HG02642 (cell line): ENCODE data around the gene UBAP2L.
"Not testable (repeated sequence)": the region's sequence is repeated elsewhere in the genome, so short reads cannot be mapped to it uniquely, and the experiment has no call there.

Source experiments
- ATAC-seq: cut with Tn5 transposase; IDR thresholded peaks from one replicate; pipeline ENCODE4 v1.9.1; 2021; ENCODE audit warnings: mild to moderate bottlenecking; ENCODE audit not compliant: unreplicated experiment, poor library complexity

Gene UBAP2L

GRCh38 chr1:154198756-154199562 lies 21.8 kb upstream of the UBAP2L start:
- ATAC-seq: no peak

- ATAC-seq: no peak
Observed at GRCh38 chr1:154199563-154199879, 21.2 kb upstream of the UBAP2L start.

GRCh38 chr1:154205778-154206177 lies 15.0 kb upstream of the UBAP2L start:
- not testable (repeated sequence) for ATAC-seq

- no peak for ATAC-seq
Observed at GRCh38 chr1:154206196-154206595, 14.6 kb upstream of the UBAP2L start, which contains the start of gene CFAP141. TSS of gene CFAP141 (minus strand) at chr1:154206333. CDS start at chr1:154206307, 26 bp downstream.

- no peak for ATAC-seq
Observed at GRCh38 chr1:154207262-154207661, 13.5 kb upstream of the UBAP2L start.

- ATAC-seq: no peak
Observed at GRCh38 chr1:154208677-154209388, 11.9 kb upstream of the UBAP2L start.

GRCh38 chr1:154212083-154212482 lies 8.7 kb upstream of the UBAP2L start:
- ATAC-seq: no peak

GRCh38 chr1:154213274-154213673 lies 7.5 kb upstream of the UBAP2L start:
- no peak for ATAC-seq

- ATAC-seq: no peak
Observed at GRCh38 chr1:154218545-154218944, 2.2 kb upstream of the UBAP2L start.

- ATAC-seq: no peak
Observed at GRCh38 chr1:154219541-154219940, 1.2 kb upstream of the UBAP2L start.

- ATAC-seq: no peak
Observed at GRCh38 chr1:154220970-154221277, 169 bp downstream of the UBAP2L start.

- ATAC-seq: peak; percentile 23
Observed at GRCh38 chr1:154221278-154222001, 685 bp downstream of the UBAP2L start.

- no peak for ATAC-seq
Observed at GRCh38 chr1:154222518-154222917, 1.8 kb downstream of the UBAP2L start.

- ATAC-seq: no peak
Observed at GRCh38 chr1:154222918-154223317, 2.2 kb downstream of the UBAP2L start.

GRCh38 chr1:154223621-154224020 lies 2.9 kb downstream of the UBAP2L start:
- no peak for ATAC-seq

- no peak for ATAC-seq
Observed at GRCh38 chr1:154225370-154225769, 4.6 kb downstream of the UBAP2L start.

GRCh38 chr1:154231112-154231511 lies 10.4 kb downstream of the UBAP2L start:
- not testable (repeated sequence) for ATAC-seq

- not testable (repeated sequence) for ATAC-seq
Observed at GRCh38 chr1:154233127-154233526, 12.4 kb downstream of the UBAP2L start.

- ATAC-seq: no peak
Observed at GRCh38 chr1:154236855-154237254, 16.1 kb downstream of the UBAP2L start.

- ATAC-seq: no peak
Observed at GRCh38 chr1:154237435-154237834, 16.7 kb downstream of the UBAP2L start.

GRCh38 chr1:154237880-154238506 lies 17.2 kb downstream of the UBAP2L start:
- ATAC-seq: no peak
